Endothelial cell of umbilical vein (primary cell): ENCODE data around the gene BCOR. TPM values are rescaled to one million over a fixed set of nuclear protein-coding genes. Genes with fewer than 3 reads are reported as not detected.

Experiments
- BruUV-seq: library from RNA; stranded (reverse); fragments of 400-500 nt; replicated peaks from 2 replicates; lab custom pipeline; 2021; lab: Mats Ljungman, UMichigan
- CTCF ChIA-PET: fragments of 300-600, 350-600 bp; sonication (Branson Sonifier 250); formaldehyde crosslinking; loops from one replicate; lab custom pipeline; 2021; ENCODE audit warnings: antibody characterized with exemption, inconsistent platforms; lab: Charles Lee
- POLR2A ChIA-PET: fragments of 300-600, 350-600 bp; sonication (Branson Sonifier 250); formaldehyde crosslinking; loops from one replicate; lab custom pipeline; 2021; ENCODE audit warnings: antibody characterized with exemption, inconsistent platforms; lab: Charles Lee
- DNase-seq: peaks from one replicate; pipeline ENCODE4 v3.0.0-alpha.2; 2011; ENCODE audit warnings: low read depth, low spot score
- FAIRE-seq: peaks from 2 replicates; lab custom pipeline; 2011; peaks lifted over from hg19 to GRCh38; lab: Jason Lieb, UNC
- H2AFZ ChIP-seq: 2 replicates; pipeline ENCODE4 v1.6.0; 2012; ENCODE audit warnings: low read depth, low read length, control low read depth, inconsistent platforms
- H3K27ac ChIP-seq: 2 replicates; pipeline ENCODE4 v1.5.1; 2011; ENCODE audit warnings: low read depth, mild to moderate bottlenecking, control low read depth, low read length, moderate library complexity; ENCODE audit not compliant: insufficient read depth
- H3K27me3 ChIP-seq, 2 experiments: 2 replicates each; pipeline versions ENCODE4 v1.6.0 to v1.6.1; 2011; ENCODE audit warnings: low read length in 2 of 2, mixed read lengths in 1 of 2; ENCODE audit not compliant: control insufficient read depth in 2 of 2, insufficient read depth in 2 of 2
- H3K36me3 ChIP-seq, 2 experiments: 2 replicates in 1 of 2; 3 replicates in 1 of 2; pipeline ENCODE4 v1.5.1; 2011; ENCODE audit warnings: low read length in 2 of 2, mild to moderate bottlenecking in 1 of 2, moderate library complexity in 1 of 2; ENCODE audit not compliant: control insufficient read depth in 2 of 2, insufficient read depth in 2 of 2; ENCODE audit errors: extremely low read depth in 1 of 2
- H3K4me1 ChIP-seq: 3 replicates; pipeline ENCODE4 v1.5.1; 2011; ENCODE audit warnings: mild to moderate bottlenecking, low read length; ENCODE audit not compliant: control insufficient read depth, insufficient read depth; ENCODE audit errors: extremely low read depth
- H3K4me2 ChIP-seq: 2 replicates; pipeline ENCODE4 v1.6.1; 2011; ENCODE audit warnings: low read length, control low read depth, mixed read lengths; ENCODE audit not compliant: insufficient read depth
- H3K4me3 ChIP-seq, 3 experiments: fragments of 200-600 bp in 1 of 3; sonication (generic), shearing (Covaris generic) in 1 of 3; replicated peaks in 1 of 3; 2 replicates each; pipeline ENCODE4 v1.5.1; 2011 to 2016; ENCODE audit warnings: control low read depth in 3 of 3, low read length in 3 of 3, mild to moderate bottlenecking in 2 of 3, inconsistent platforms in 1 of 3, low read depth in 1 of 3, moderate library complexity in 1 of 3; ENCODE audit not compliant: insufficient read depth in 1 of 3
- H3K79me2 ChIP-seq: 2 replicates; pipeline ENCODE4 v1.6.0; 2012; ENCODE audit warnings: low read length, inconsistent platforms; ENCODE audit not compliant: control insufficient read depth, insufficient read depth
- H3K9ac ChIP-seq: replicated peaks from 2 replicates; pipeline ENCODE3; 2011; ENCODE audit warnings: low read length, control low read depth; ENCODE audit not compliant: insufficient read depth; ENCODE audit errors: extremely low read depth
- H3K9me1 ChIP-seq: replicated peaks from 3 replicates; pipeline ENCODE4 v1.6.0; 2011; ENCODE audit warnings: mild to moderate bottlenecking, low read length; ENCODE audit not compliant: control insufficient read depth, insufficient read depth; ENCODE audit errors: extremely low read depth
- H3K9me3 ChIP-seq: replicated peaks from 2 replicates; pipeline ENCODE4 v1.5.1; 2012; ENCODE audit warnings: low read length, inconsistent platforms; ENCODE audit not compliant: control insufficient read depth, insufficient read depth
- H4K20me1 ChIP-seq: replicated peaks from 2 replicates; pipeline ENCODE3; 2011; ENCODE audit warnings: mild to moderate bottlenecking, low read length; ENCODE audit not compliant: control insufficient read depth, insufficient read depth; ENCODE audit errors: extremely low read depth
- EZH2 ChIP-seq: IDR thresholded peaks from 2 replicates; pipeline ENCODE4 v1.6.1; 2012; ENCODE audit warnings: borderline replicate concordance, low read depth, mild to moderate bottlenecking, moderate library complexity, low read length, inconsistent platforms; ENCODE audit not compliant: severe bottlenecking
- FOS ChIP-seq: IDR thresholded peaks from 2 replicates; pipeline ENCODE4 v1.6.1; 2011; ENCODE audit warnings: mild to moderate bottlenecking, low read length, moderate library complexity, borderline replicate concordance; ENCODE audit not compliant: insufficient read depth
- GATA2 ChIP-seq: IDR thresholded peaks from 2 replicates; pipeline ENCODE4 v1.7.0; 2011; ENCODE audit warnings: low read depth, mild to moderate bottlenecking, moderate library complexity, mixed read lengths, low read length; ENCODE audit not compliant: insufficient read length, insufficient read depth
- JUN ChIP-seq: IDR thresholded peaks from 2 replicates; pipeline ENCODE4 v1.6.1; 2011; ENCODE audit warnings: borderline replicate concordance, low read depth; ENCODE audit not compliant: insufficient read length, insufficient read depth
- MYC ChIP-seq: IDR thresholded peaks from one replicate; pipeline ENCODE4 v1.6.1; 2011; ENCODE audit warnings: mild to moderate bottlenecking, low read depth, low read length
- POLR2A ChIP-seq: IDR thresholded peaks from 2 replicates; pipeline ENCODE4 v1.6.1; 2012; ENCODE audit warnings: low read depth, mild to moderate bottlenecking, control low read depth, low read length
- POLR2AphosphoS5 ChIP-seq: IDR thresholded peaks from 2 replicates; pipeline ENCODE4 v1.6.1; 2012; ENCODE audit warnings: low read depth, mild to moderate bottlenecking, control low read depth, low read length, moderate library complexity; ENCODE audit not compliant: insufficient read depth
- dilution Hi-C: fragments of 300-500 bp; cut with MboI; formaldehyde crosslinking; loops from one replicate; pipeline ENCODE4 v1.15.0; 2019; ENCODE audit warnings: low sequenced_read_pairs; ENCODE audit not compliant: extremely low pct_ligation_motif_present
- intact Hi-C: fragments of 100-400 bp; cut with micrococcal nuclease; formaldehyde crosslinking; loops from one replicate; pipeline ENCODE4 v1.10.0; 2022
- polyA plus RNA-seq, 4 experiments: library from polyadenylated mRNA; depleted of rRNA in 3 of 4; stranded (reverse) in 3 of 4; unstranded in 1 of 4; fragments of >200 nt; gene quantifications; 2 replicates each; pipeline versions ENCODE4 v1.2.1 to v1.2.3, GENCODE V29; 2011 to 2012; ENCODE audit warnings: missing spikeins in 1 of 4
- total RNA-seq: library from RNA; stranded (reverse); gene quantifications from 2 replicates; pipeline ENCODE4 v1.2.3, GENCODE V29; 2021
- TF ChIP-seq, protein P1 (sequence below), 2 donors: IDR thresholded peaks; 1 replicate in 1 of 2; 2 replicates in 1 of 2; pipeline ENCODE4 v1.5.1; 2011; ENCODE audit warnings: low read length in 2 of 2, mild to moderate bottlenecking in 2 of 2, moderate library complexity in 2 of 2, control low read depth in 1 of 2, inconsistent platforms in 1 of 2, low read depth in 1 of 2; ENCODE audit not compliant: insufficient read depth in 1 of 2; ENCODE audit errors: extremely low read depth in 1 of 2
- TF ChIP-seq, protein P2 (sequence below): IDR thresholded peaks from 2 replicates; pipeline ENCODE4 v1.6.1; 2011; ENCODE audit not compliant: insufficient read depth, insufficient read length

The BCOR gene
- total and polyA plus RNA-seq, 2 donors (not counting 3 experiments of a cell fraction or from before 2014, with no cell fraction given), result 10.1 to 24.2 TPM

DNA sequence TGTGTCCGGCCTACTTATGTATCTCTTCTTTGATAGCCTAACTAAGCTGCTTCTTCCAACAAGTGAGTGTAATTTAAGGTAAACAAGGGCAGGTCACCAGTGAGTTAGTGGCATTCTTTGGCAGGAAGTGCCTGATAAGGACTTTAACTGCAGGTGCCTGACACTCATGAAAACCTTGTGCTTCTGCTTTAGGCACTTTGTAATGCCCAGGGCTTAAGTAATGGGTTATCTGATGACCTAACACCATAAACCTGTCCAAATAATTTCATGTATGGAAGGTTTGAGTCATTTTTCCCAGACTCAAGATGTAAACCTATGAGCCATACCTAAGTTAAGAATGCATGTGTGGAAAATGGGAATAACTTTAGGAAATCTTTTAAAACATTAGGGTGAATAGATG, 43.0 kb downstream of the BCOR start:
- Histone ChIP-seq H3K9me3 (peaks cover 3% of the 10 kb centered on the region), H3K27me3 (no peaks in the 10 kb centered on the region), H3K36me3 (peaks cover 17 to 22% of the 10 kb centered on the region in 2 experiments), H3K9me1 (no peaks in the 10 kb centered on the region), H4K20me1 (no peaks in the 10 kb centered on the region), H3K4me3 (no peak overlapping the region), H3K27ac (no peak overlapping the region), H3K4me1 (peaks cover 2% of the 10 kb centered on the region), H2AFZ (no peak overlapping the region), H3K79me2 (no peaks in the 10 kb centered on the region), H3K9ac (no peak overlapping the region), H3K4me2 (no peak overlapping the region)
- CTCF ChIA-PET, result interaction anchor here (1.1 kb wide), 1 partner anchor 241 kb away, joined by 3 read pairs; no protein-coding TSS in a partner anchor
- TF ChIP-seq EZH2 (no peak), POLR2A (no peak), MYC (no peak), FOS (no peak), JUN (no peak), POLR2AphosphoS5 (no peak), GATA2 (no peak)
- TF ChIP-seq, protein P1, sequence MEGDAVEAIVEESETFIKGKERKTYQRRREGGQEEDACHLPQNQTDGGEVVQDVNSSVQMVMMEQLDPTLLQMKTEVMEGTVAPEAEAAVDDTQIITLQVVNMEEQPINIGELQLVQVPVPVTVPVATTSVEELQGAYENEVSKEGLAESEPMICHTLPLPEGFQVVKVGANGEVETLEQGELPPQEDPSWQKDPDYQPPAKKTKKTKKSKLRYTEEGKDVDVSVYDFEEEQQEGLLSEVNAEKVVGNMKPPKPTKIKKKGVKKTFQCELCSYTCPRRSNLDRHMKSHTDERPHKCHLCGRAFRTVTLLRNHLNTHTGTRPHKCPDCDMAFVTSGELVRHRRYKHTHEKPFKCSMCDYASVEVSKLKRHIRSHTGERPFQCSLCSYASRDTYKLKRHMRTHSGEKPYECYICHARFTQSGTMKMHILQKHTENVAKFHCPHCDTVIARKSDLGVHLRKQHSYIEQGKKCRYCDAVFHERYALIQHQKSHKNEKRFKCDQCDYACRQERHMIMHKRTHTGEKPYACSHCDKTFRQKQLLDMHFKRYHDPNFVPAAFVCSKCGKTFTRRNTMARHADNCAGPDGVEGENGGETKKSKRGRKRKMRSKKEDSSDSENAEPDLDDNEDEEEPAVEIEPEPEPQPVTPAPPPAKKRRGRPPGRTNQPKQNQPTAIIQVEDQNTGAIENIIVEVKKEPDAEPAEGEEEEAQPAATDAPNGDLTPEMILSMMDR (IDR thresholded peaks at IDR 0.05; ENCODE audit: extremely low read depth in 1 of 2, insufficient read depth in 1 of 2, low read depth in 1 of 2, low read length in 2 of 2), result no peak
- TF ChIP-seq, protein P2, sequence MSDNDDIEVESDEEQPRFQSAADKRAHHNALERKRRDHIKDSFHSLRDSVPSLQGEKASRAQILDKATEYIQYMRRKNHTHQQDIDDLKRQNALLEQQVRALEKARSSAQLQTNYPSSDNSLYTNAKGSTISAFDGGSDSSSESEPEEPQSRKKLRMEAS, result no peak
- FAIRE-seq (peak; percentile 56), DNase-seq (peak; percentile 6)
- POLR2A ChIA-PET, result no interaction called here
- no TSS peak for BruUV-seq
- intact Hi-C loops, result no loop called here
- dilution Hi-C loops, result no loop called here
